Measurements from ENCODE around the gene RALA. TPM values are rescaled to one million over a fixed set of nuclear protein-coding genes. Genes with fewer than 3 reads are reported as not detected.

RALA gene
- total and polyA plus RNA-seq, 2 of the 13 experiments (the other 11 are each of a cell fraction or from before 2014, with no cell fraction given), result 11.8 to 19.5 TPM

- TF ChIP-seq ZNF407 (CRISPR knock-in tag; IDR thresholded peaks at IDR 0.05; ENCODE audit: not compliant biosample characterization) (no peak), NR2F1 (CRISPR knock-in tag; IDR thresholded peaks at IDR 0.05) (no peak), KDM6A (CRISPR knock-in tag; IDR thresholded peaks at IDR 0.05; ENCODE audit: low read depth) (no peak), CEBPB (IDR thresholded peaks at IDR 0.05; ENCODE audit: borderline replicate concordance, low read depth, low read length) (no peak), NCOR1 (IDR thresholded peaks at IDR 0.05; ENCODE audit: borderline replicate concordance, low read length) (no peak; the same call in 1 of the 2 replicates), ZSCAN9 (CRISPR knock-in tag; IDR thresholded peaks at IDR 0.05; ENCODE audit: borderline replicate concordance) (no peak), RNF2 (conservative IDR thresholded peaks at IDR 0.05; ENCODE audit: low read depth) (no peak), FOXP4 (CRISPR knock-in tag; IDR thresholded peaks at IDR 0.05) (0 out of 2 replicates have a peak, but pooled peaks have one; percentile 8), ZBTB10 (CRISPR knock-in tag; IDR thresholded peaks at IDR 0.05; ENCODE audit: borderline replicate concordance) (no peak), ZKSCAN8 (CRISPR knock-in tag; IDR thresholded peaks at IDR 0.05; ENCODE audit: borderline replicate concordance) (no peak), U2AF1 (optimal IDR thresholded peaks at IDR 0.05; ENCODE audit: low read depth, low read length) (peak; percentile 90), ZNF800 (CRISPR knock-in tag; IDR thresholded peaks at IDR 0.05) (no peak), ONECUT2 (CRISPR knock-in tag; IDR thresholded peaks at IDR 0.05) (no peak)
Measured at GRCh38 chr7:39623047-39623731, at the start of gene RALA (continued).
